HepG2 (cell line): ENCODE results near the gene GPT2. TPM values are rescaled to one million over a fixed set of nuclear protein-coding genes. Genes with fewer than 3 reads are reported as not detected.

Experiments used
- FOSL2 ChIP-seq: sonication (generic); formaldehyde crosslinking; IDR thresholded peaks from 2 replicates; pipeline ENCODE4 v1.4.0; 2020; ENCODE audit warnings: missing genetic modification reagents
- KAT8 ChIP-seq: IDR thresholded peaks from 2 replicates; pipeline ENCODE4 v1.6.1; 2016; ENCODE audit warnings: missing genetic modification reagents, missing compliant biosample characterization
- MAX ChIP-seq: IDR thresholded peaks from 2 replicates; pipeline ENCODE4 v1.6.1; 2012; ENCODE audit warnings: inconsistent platforms
- MAZ ChIP-seq, 2 experiments: sonication (generic) in 1 of 2; formaldehyde crosslinking in 1 of 2; IDR thresholded peaks; 2 replicates each; pipeline versions ENCODE4 v1.5.0 to v1.6.1; 2012 to 2020; ENCODE audit warnings: low read depth in 2 of 2, mild to moderate bottlenecking in 2 of 2, borderline replicate concordance in 1 of 2, improper control_type of control experiment in 1 of 2, low read length in 1 of 2, missing genetic modification reagents in 1 of 2, moderate library complexity in 1 of 2
- MXI1 ChIP-seq: IDR thresholded peaks from 3 replicates; pipeline ENCODE4 v1.6.1; 2012; ENCODE audit warnings: low read depth, low read length, inconsistent platforms, borderline replicate concordance
- MYNN ChIP-seq: sonication (generic); formaldehyde crosslinking; IDR thresholded peaks from 2 replicates; pipeline ENCODE4 v1.4.0; 2020; ENCODE audit warnings: mild to moderate bottlenecking, low read depth, missing genetic modification reagents
- PHF21A ChIP-seq: sonication (generic); formaldehyde crosslinking; IDR thresholded peaks from 2 replicates; pipeline ENCODE4 v1.5.0; 2020; ENCODE audit warnings: mild to moderate bottlenecking, missing genetic modification reagents
- RARA ChIP-seq: IDR thresholded peaks from 2 replicates; pipeline ENCODE4 v1.6.1; 2016; ENCODE audit warnings: missing genetic modification reagents, missing compliant biosample characterization
- RXRB ChIP-seq: IDR thresholded peaks from 2 replicates; pipeline ENCODE4 v1.6.1; 2016; ENCODE audit warnings: borderline replicate concordance, missing genetic modification reagents, missing compliant biosample characterization
- SAP130 ChIP-seq: IDR thresholded peaks from 2 replicates; pipeline ENCODE4 v1.6.1; 2016; ENCODE audit warnings: low read depth
- TBX2 ChIP-seq: sonication (generic); formaldehyde crosslinking; IDR thresholded peaks from 2 replicates; pipeline ENCODE4 v1.5.0; 2020; ENCODE audit warnings: missing genetic modification reagents, mild to moderate bottlenecking, borderline replicate concordance
- TFE3 ChIP-seq: IDR thresholded peaks from 2 replicates; pipeline ENCODE4 v1.6.1; 2016
- THAP11 ChIP-seq: IDR thresholded peaks from 2 replicates; pipeline ENCODE4 v1.6.1; 2016; ENCODE audit warnings: missing biosample characterization, missing genetic modification reagents
- ZBTB38 ChIP-seq: sonication (generic); formaldehyde crosslinking; IDR thresholded peaks from 2 replicates; pipeline ENCODE4 v1.5.1; 2020; ENCODE audit warnings: mild to moderate bottlenecking, missing genetic modification reagents
- ZFX ChIP-seq: sonication (generic); formaldehyde crosslinking; IDR thresholded peaks from 2 replicates; pipeline ENCODE4 v1.4.0; 2020; ENCODE audit warnings: mild to moderate bottlenecking, low read depth, missing genetic modification reagents, moderate library complexity
- ZMYM4 ChIP-seq: sonication (generic); formaldehyde crosslinking; IDR thresholded peaks from 2 replicates; pipeline ENCODE4 v1.8.1; 2023; ENCODE audit warnings: mild to moderate bottlenecking, missing genetic modification reagents
- ZNF331 ChIP-seq: sonication (generic); formaldehyde crosslinking; IDR thresholded peaks from 2 replicates; pipeline ENCODE4 v1.4.0; 2020; ENCODE audit warnings: missing genetic modification reagents
- ZNF484 ChIP-seq: sonication (generic); formaldehyde crosslinking; IDR thresholded peaks from 2 replicates; pipeline ENCODE4 v1.5.1; 2020; ENCODE audit warnings: mild to moderate bottlenecking, low read depth, missing genetic modification reagents, borderline replicate concordance
- ZNF605 ChIP-seq: sonication (generic); formaldehyde crosslinking; IDR thresholded peaks from 2 replicates; pipeline ENCODE4 v1.8.0; 2022; ENCODE audit warnings: mild to moderate bottlenecking, missing genetic modification reagents
- polyA plus RNA-seq, 8 experiments: library from polyadenylated mRNA; depleted of rRNA in 3 of 8; stranded (reverse) in 7 of 8; unstranded in 1 of 8; fragments of >200 nt; fragmentation: Illumina TruSeq in 4 of 8; extraction: Trizol in 4 of 8; gene quantifications; 2 replicates each; pipeline versions ENCODE4 v1.2.1 to v1.2.3, GENCODE V29; 2011 to 2016; ENCODE audit warnings: low read depth in 4 of 8, missing spikeins in 1 of 8, mixed read lengths in 1 of 8; ENCODE audit not compliant: insufficient read depth in 1 of 8
- total RNA-seq, 5 experiments: library from RNA; depleted of rRNA; stranded (reverse); fragments of >200 nt; fragmentation: Illumina TruSeq; extraction: Trizol; gene quantifications; 2 replicates each; pipeline ENCODE4 v1.2.3, GENCODE V29; 2016; ENCODE audit warnings: low read depth in 1 of 5
- TF ChIP-seq, protein P1 (sequence below): IDR thresholded peaks from 2 replicates; pipeline ENCODE4 v1.6.1; 2018; ENCODE audit warnings: missing genetic modification reagents, mild to moderate bottlenecking, missing compliant biosample characterization
- TF ChIP-seq, protein P2 (sequence below): sonication (generic); formaldehyde crosslinking; IDR thresholded peaks from 2 replicates; pipeline ENCODE4 v1.8.0; 2022; ENCODE audit warnings: missing genetic modification reagents, mild to moderate bottlenecking, borderline replicate concordance
- TF ChIP-seq, protein P3 (sequence below): sonication (generic); formaldehyde crosslinking; IDR thresholded peaks from 2 replicates; pipeline ENCODE4 v1.5.0; 2020; ENCODE audit warnings: missing genetic modification reagents
- TF ChIP-seq, protein P4 (sequence below): sonication (generic); formaldehyde crosslinking; IDR thresholded peaks from 2 replicates; pipeline ENCODE4 v1.5.0; 2020; ENCODE audit warnings: mild to moderate bottlenecking, missing genetic modification reagents

The GPT2 gene
- total and polyA plus RNA-seq, 2 of the 13 experiments (the other 11 are each of a cell fraction or from before 2014, with no cell fraction given), result 138 to 267 TPM

GRCh38 chr16:46887524-46887854 is 3.3 kb downstream of the GPT2 start (continued):
- TF ChIP-seq SAP130, result peak; percentile 67
- TF ChIP-seq RARA (CRISPR knock-in tag), result 0 out of 2 replicates have a peak, but pooled peaks have one; percentile 37
- peak; percentile 39; the same call in 1 of the 2 replicates for TF ChIP-seq PHF21A (CRISPR knock-in tag)
- no peak for TF ChIP-seq MAZ (IDR thresholded peaks at IDR 0.05; ENCODE audit: borderline replicate concordance, low read depth, low read length)
- 0 out of 2 replicates have a peak, but pooled peaks have one; percentile 38 for TF ChIP-seq MAZ (CRISPR knock-in tag; IDR thresholded peaks at IDR 0.05; ENCODE audit: low read depth)
- TF ChIP-seq THAP11 (CRISPR knock-in tag), result 0 out of 2 replicates have a peak, but pooled peaks have one; percentile 44
- peak; percentile 49; the same call in 1 of the 2 replicates for TF ChIP-seq ZFX
- TF ChIP-seq RXRB (CRISPR knock-in tag), result peak; percentile 40; the same call in 1 of the 2 replicates
- peak; percentile 27; the same call in 1 of the 3 replicates for TF ChIP-seq MXI1
- TF ChIP-seq TBX2 (CRISPR knock-in tag), result peak; percentile 29; the same call in 1 of the 2 replicates
- TF ChIP-seq, protein P1, sequence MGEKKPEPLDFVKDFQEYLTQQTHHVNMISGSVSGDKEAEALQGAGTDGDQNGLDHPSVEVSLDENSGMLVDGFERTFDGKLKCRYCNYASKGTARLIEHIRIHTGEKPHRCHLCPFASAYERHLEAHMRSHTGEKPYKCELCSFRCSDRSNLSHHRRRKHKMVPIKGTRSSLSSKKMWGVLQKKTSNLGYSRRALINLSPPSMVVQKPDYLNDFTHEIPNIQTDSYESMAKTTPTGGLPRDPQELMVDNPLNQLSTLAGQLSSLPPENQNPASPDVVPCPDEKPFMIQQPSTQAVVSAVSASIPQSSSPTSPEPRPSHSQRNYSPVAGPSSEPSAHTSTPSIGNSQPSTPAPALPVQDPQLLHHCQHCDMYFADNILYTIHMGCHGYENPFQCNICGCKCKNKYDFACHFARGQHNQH (CRISPR knock-in tag), result 0 out of 2 replicates have a peak, but pooled peaks have one; percentile 14
- TF ChIP-seq, protein P2, sequence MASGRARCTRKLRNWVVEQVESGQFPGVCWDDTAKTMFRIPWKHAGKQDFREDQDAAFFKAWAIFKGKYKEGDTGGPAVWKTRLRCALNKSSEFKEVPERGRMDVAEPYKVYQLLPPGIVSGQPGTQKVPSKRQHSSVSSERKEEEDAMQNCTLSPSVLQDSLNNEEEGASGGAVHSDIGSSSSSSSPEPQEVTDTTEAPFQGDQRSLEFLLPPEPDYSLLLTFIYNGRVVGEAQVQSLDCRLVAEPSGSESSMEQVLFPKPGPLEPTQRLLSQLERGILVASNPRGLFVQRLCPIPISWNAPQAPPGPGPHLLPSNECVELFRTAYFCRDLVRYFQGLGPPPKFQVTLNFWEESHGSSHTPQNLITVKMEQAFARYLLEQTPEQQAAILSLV (CRISPR knock-in tag), result 0 out of 2 replicates have a peak, but pooled peaks have one; percentile 64
- 0 out of 2 replicates have a peak, but pooled peaks have one; percentile 22 for TF ChIP-seq ZNF331 (CRISPR knock-in tag)
- 0 out of 2 replicates have a peak, but pooled peaks have one; percentile 61 for TF ChIP-seq ZNF484 (CRISPR knock-in tag)
- TF ChIP-seq ZBTB38 (CRISPR knock-in tag), result 0 out of 2 replicates have a peak, but pooled peaks have one; percentile 8
- peak; percentile 67; the same call in 1 of the 2 replicates for TF ChIP-seq TFE3 (CRISPR knock-in tag)
- no peak for TF ChIP-seq KAT8
- 0 out of 2 replicates have a peak, but pooled peaks have one; percentile 48 for TF ChIP-seq MAX
- TF ChIP-seq FOSL2 (CRISPR knock-in tag), result peak; percentile 45; the same call in 1 of the 2 replicates
- TF ChIP-seq ZNF605 (CRISPR knock-in tag), result 0 out of 2 replicates have a peak, but pooled peaks have one; percentile 44
- no peak; the same call in 1 of the 2 replicates for TF ChIP-seq ZMYM4
- TF ChIP-seq, protein P3, sequence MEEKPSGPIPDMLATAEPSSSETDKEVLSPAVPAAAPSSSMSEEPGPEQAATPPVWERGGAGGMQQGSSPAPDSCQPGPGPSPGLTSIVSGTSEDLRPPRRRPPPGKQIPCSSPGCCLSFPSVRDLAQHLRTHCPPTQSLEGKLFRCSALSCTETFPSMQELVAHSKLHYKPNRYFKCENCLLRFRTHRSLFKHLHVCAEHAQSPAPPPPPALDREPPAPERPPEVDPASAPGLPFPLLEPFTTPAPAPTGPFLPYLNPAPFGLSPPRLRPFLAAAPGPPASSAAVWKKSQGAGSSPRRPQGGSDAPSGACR, result peak; percentile 13; the same call in 1 of the 2 replicates
- TF ChIP-seq, protein P4, sequence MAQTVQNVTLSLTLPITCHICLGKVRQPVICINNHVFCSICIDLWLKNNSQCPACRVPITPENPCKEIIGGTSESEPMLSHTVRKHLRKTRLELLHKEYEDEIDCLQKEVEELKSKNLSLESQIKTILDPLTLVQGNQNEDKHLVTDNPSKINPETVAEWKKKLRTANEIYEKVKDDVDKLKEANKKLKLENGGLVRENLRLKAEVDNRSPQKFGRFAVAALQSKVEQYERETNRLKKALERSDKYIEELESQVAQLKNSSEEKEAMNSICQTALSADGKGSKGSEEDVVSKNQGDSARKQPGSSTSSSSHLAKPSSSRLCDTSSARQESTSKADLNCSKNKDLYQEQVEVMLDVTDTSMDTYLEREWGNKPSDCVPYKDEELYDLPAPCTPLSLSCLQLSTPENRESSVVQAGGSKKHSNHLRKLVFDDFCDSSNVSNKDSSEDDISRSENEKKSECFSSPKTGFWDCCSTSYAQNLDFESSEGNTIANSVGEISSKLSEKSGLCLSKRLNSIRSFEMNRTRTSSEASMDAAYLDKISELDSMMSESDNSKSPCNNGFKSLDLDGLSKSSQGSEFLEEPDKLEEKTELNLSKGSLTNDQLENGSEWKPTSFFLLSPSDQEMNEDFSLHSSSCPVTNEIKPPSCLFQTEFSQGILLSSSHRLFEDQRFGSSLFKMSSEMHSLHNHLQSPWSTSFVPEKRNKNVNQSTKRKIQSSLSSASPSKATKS (CRISPR knock-in tag), result no peak; the same call in 1 of the 2 replicates
- 0 out of 2 replicates have a peak, but pooled peaks have one; percentile 46 for TF ChIP-seq MYNN
